GM18907 (cell line): ENCODE data around the gene HSPA12A.

ENCODE experiments used
- ATAC-seq: cut with Tn5 transposase; IDR thresholded peaks from one replicate; pipeline ENCODE4 v1.9.1; 2021; ENCODE audit warnings: mild to moderate bottlenecking, moderate library complexity; ENCODE audit not compliant: unreplicated experiment

Gene HSPA12A

DNA sequence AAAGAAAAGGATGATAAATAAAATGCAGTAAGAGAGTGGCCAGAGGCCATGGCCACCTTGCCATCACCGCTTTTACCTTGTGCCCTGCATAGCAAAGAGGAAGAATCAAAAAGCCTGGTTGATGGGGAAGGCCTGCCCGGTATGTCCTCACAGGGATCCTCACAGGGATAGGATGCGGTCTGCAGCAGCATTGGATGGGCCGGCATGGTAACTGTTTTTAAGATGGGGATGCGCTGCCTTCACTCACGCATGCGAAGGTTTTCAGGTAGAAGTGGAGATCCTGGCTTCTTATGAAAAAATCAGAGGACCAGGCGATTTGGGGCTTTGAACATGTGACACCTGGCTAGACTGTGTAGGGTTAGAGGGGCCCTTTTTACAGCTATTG is 109.2 kb downstream of the HSPA12A start:
- no peak for ATAC-seq

DNA sequence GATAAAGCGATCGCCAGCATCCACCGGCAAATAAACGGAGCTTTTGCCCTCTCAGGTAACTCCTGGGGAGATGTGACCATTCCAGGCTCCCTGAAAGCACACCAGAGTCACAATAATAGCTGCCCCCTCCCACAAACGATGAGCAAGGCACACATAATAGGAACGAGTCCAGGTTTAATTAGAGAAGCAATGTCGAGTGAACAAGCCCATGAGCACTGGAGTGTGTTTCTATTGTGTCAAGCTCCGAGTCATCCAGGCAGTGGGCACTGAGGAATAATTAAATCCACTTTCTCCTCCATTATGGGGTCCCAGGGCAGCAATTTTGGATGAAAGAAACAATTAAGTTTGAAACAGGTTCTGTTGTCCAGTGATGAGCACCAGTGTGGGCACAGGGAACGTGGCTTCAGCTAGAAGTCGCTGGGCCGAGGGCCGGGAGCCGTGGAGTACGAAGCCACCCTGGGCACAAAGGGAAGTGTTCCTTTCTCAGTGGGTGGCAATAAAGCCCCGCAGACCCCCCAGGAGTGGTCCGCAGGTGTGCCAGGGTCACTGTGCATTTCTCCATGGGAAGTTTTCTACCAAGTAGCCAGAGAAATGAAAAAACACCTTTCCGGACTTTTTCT is 109.7 kb downstream of the HSPA12A start:
- ATAC-seq: no peak

DNA sequence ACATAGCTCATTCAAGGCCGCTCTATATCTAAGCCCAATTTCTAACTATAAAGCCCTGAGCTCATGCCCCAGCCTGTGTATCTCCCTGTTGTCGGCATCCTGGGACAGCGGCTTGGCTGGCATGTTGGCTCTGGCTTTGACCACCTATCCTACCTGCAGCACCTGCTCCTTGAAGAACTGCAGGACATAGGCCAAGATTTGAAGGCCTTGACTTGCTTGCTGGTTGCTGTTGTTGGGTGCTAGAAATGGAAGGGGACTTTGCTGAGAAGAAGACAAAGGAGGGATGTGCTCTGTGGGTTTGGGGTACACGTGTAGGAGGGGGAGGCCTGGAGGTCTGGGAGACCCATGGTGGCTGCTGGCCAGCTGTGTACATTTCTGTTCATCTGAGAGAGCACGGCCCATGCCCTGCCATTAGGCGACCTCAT is 110.5 kb downstream of the HSPA12A start:
- ATAC-seq: no peak

DNA sequence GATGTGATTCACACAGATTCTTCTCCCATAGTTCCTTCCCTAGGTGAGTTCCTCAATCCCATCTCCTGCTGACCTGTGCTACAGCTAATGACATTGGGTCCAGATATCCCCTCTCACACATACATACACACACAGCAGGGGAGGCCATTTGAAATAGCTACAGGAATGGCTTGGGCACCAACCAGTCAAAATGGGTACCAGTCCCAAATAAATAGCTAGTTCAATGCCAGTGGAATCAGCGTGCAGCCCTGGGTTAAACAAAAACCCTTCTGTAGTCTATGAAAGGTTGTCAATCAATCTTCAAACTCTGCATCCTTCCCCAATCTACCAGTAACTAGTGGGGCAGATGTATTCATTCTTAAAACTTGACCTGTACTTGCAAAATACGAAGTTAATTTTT is 112.3 kb downstream of the HSPA12A start:
- ATAC-seq: no peak

DNA sequence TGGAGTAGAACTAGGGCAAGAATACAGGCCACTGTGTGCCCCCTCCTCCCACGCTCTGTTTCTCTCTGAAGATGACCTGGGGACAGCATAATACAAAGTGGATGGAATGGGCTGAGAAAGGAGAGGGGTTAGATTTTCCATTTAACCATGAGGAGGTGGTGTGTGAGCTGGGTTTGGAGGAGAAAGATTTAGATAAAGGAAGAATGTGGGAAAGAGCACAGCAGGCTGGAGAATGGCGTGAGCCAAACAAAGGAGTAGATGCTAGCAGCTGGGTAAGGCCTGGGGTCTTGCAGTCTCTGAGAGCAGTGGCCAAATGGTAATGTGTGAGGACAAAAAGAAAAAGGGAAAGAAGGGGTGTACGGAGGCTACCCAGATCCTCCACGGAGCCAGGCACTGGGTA is 113.0 kb downstream of the HSPA12A start:
- ATAC-seq: no peak

DNA sequence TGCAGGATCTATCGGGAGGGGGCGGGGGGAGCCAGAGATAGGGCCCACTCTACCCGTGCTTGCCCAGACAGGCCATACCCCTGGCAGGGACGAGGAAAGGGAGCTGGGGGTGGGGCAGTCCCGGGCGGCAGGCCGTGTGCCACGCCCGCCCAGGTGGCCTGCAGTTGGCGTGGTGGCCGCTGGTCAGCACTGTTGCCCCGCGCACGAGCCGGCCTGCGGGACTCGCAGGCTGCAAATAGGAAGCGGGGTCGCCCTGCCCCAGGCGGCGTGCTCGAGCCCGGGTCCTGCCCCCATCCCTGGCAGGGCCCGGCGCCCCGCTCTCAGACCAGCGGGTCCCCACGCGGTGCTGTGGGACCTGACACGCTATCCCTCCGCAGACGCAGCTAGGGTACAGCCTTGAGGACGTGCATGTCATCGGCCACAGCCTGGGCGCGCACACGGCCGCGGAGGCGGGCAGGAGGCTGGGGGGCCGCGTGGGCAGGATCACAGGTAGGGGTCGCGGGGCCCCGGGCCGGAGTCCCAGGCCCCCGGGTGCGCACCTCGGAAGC is 114.9 kb downstream of the HSPA12A start:
- ATAC-seq: no peak

DNA sequence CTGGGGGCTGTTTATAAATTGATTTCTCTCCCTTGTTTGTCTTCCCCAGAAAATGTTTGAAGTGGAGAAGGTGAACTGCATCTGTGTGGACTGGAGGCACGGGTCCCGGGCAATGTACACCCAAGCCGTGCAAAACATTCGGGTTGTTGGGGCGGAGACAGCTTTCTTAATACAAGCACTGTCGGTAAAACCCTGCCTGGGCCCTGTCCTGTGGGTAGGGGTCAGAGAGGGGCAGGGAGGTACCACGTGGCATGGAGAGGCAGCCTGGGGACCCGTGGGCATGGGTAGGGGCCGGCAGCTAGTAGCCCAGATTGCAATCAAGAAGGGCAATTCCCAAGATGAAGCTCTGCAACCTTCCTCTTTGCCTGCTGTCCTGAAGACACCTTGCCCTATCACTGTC is 115.6 kb downstream of the HSPA12A start:
- ATAC-seq: no peak

DNA sequence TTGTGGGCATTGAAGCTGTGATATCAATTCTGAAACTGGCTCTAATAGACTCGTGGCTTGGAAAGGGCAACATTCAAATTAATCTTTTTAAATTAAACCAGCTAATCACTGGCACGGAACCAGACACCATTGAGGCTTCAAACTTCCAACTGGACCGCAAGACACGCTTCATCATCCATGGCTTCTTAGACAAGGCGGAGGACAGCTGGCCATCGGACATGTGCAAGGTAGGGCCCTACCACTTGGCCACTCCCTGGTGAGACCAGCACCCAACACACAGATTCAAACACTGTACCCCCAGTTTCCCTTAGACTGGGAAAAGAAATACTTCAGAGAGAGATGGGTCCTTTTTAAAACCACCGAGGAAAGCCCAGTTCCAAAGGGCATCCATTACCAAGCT is 116.5 kb downstream of the HSPA12A start:
- ATAC-seq: no peak

DNA sequence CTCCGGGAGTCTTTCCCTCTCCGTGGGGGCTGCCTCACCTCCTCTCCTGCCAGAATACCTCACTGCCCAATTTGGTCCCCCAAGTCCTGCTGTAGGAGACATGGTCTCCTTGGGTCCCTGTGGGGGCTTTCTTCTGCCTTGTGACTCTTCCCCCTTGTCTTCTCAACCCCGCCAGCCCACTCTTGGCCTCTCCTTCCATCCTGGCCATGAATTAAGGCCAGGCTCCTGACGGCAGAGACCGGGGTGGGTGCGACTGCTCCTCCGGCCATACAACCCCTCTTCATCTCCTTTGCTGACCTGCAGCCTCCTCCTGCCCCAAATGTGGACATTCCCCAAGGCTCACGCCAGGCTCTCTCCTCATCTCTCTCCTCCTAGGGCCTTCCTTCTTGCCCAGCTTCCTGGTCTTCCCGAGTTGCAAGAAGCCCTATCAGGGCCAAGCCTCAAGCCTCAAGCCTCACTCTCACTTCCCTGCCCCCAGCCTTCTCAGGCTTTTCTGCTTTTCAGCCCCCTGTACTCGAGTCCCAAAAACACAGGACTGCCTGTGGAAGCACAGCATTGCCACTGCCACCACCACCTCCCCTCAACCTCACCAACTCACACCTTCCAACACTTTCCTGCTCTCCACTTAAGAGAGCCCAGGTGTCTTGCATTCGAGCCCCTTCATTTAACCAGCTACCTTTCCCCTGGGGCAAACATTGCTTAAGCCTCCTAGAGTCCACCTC is 120.3 kb downstream of the HSPA12A start:
- ATAC-seq: no peak

DNA sequence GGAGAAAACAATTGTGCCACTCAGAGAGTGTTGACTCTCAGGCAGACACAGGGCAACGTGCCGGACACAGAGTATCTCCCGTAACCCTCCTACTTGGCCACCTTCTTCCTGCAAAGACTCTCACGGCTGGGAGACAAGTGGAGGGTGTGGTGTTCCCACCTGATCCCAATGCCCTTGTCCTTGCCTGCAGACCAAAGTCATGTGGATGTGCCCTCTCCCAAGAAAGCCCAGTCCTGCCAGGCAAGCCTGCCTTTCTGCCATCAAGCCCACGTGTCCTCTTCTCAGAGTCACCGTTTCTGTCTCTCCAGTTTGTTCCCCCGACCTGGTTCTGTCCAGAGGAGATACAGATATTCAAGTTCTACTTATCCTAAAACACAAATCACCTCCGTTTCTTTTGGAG is 120.9 kb downstream of the HSPA12A start:
- no peak for ATAC-seq
